SK-N-SH (cell line): Measurements from ENCODE around the gene CUEDC2.

ENCODE experiments used
- MAX ChIP-seq: IDR thresholded peaks from 2 replicates; pipeline ENCODE4 v1.4.0; 2012; ENCODE audit warnings: low read depth
- NFIC ChIP-seq: IDR thresholded peaks from 2 replicates; pipeline ENCODE4 v1.4.0; 2012; ENCODE audit warnings: borderline replicate concordance
- PBX3 ChIP-seq: IDR thresholded peaks from 2 replicates; pipeline ENCODE4; 2012
- SIN3A ChIP-seq: IDR thresholded peaks from 2 replicates; pipeline ENCODE4 v1.6.1; 2012; ENCODE audit warnings: low read depth, mild to moderate bottlenecking, low read length, moderate library complexity, borderline replicate concordance
- SMC3 ChIP-seq: IDR thresholded peaks from 2 replicates; pipeline ENCODE4 v1.6.1; 2012; ENCODE audit warnings: low read depth, low read length, improper control_type of control experiment
- ZBTB33 ChIP-seq: IDR thresholded peaks from 2 replicates; pipeline ENCODE4 v1.4.0; 2012; ENCODE audit warnings: low read depth, borderline replicate concordance
- TF ChIP-seq, protein P1 (sequence below): fragments of 200-600 bp; sonication (generic); IDR thresholded peaks from 2 replicates; pipeline ENCODE4 v1.6.1; 2017; ENCODE audit warnings: antibody characterized with exemption, mild to moderate bottlenecking, moderate library complexity

DNA sequence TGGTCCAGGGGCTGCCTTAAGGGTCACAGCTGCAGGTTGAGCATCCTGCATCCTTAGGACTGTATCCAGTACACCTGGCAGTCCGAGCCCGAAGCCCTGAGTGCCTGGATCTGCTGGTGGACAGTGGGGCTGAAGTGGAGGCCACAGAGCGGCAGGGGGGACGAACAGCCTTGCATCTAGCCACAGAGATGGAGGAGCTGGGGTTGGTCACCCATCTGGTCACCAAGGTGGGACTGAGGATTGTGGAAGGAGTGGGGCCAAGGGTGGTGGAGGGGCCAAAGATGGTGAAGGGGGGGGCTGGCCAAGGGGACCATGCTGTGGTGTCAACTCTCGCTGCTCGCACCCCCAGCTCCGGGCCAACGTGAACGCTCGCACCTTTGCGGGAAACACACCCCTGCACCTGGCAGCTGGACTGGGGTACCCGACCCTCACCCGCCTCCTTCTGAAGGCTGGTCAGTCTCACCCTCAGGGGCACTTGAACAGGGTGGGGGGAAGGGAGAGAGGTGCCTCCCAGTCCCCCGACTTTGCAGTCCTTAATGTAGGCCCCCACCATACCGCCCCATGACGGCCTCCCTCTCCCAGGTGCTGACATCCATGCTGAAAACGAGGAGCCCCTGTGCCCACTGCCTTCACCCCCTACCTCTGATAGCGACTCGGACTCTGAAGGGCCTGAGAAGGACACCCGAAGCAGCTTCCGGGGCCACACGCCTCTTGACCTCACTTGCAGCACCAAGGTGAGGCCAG lies 31.6 kb downstream of the CUEDC2 start:
- TF ChIP-seq MAX = no peak
- TF ChIP-seq, protein P1, sequence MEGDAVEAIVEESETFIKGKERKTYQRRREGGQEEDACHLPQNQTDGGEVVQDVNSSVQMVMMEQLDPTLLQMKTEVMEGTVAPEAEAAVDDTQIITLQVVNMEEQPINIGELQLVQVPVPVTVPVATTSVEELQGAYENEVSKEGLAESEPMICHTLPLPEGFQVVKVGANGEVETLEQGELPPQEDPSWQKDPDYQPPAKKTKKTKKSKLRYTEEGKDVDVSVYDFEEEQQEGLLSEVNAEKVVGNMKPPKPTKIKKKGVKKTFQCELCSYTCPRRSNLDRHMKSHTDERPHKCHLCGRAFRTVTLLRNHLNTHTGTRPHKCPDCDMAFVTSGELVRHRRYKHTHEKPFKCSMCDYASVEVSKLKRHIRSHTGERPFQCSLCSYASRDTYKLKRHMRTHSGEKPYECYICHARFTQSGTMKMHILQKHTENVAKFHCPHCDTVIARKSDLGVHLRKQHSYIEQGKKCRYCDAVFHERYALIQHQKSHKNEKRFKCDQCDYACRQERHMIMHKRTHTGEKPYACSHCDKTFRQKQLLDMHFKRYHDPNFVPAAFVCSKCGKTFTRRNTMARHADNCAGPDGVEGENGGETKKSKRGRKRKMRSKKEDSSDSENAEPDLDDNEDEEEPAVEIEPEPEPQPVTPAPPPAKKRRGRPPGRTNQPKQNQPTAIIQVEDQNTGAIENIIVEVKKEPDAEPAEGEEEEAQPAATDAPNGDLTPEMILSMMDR = no peak
- no peak for TF ChIP-seq PBX3
- no peak for TF ChIP-seq SMC3
- no peak for TF ChIP-seq NFIC
- no peak for TF ChIP-seq SIN3A
- no peak for TF ChIP-seq ZBTB33
